T-helper 1 cell treated with Interleukin-12 subunit alpha and Interleukin-12 subunit beta and Interleukin-4 antibody, amounts not matched to agents 30 ng/mL and 1 ng/mL, for 36 hours (primary cell): ENCODE results near the gene GNRH2. TPM values are rescaled to one million over a fixed set of nuclear protein-coding genes. Genes with fewer than 3 reads are reported as not detected.
"Not testable (repeated sequence)": the region's sequence is repeated elsewhere in the genome, so short reads cannot be mapped to it uniquely, and the experiment has no call there.

ENCODE experiments used
- intact Hi-C: fragments of 100-400 bp; cut with micrococcal nuclease; formaldehyde crosslinking; loops from one replicate; pipeline ENCODE4 v1.15.1; 2024
- total RNA-seq: library from RNA; stranded (reverse); gene quantifications from 2 replicates; pipeline ENCODE4 v1.2.3, GENCODE V29; 2022

GNRH2 gene
- total RNA-seq, 1 donor from 2014 or later = 1.3 TPM

DNA sequence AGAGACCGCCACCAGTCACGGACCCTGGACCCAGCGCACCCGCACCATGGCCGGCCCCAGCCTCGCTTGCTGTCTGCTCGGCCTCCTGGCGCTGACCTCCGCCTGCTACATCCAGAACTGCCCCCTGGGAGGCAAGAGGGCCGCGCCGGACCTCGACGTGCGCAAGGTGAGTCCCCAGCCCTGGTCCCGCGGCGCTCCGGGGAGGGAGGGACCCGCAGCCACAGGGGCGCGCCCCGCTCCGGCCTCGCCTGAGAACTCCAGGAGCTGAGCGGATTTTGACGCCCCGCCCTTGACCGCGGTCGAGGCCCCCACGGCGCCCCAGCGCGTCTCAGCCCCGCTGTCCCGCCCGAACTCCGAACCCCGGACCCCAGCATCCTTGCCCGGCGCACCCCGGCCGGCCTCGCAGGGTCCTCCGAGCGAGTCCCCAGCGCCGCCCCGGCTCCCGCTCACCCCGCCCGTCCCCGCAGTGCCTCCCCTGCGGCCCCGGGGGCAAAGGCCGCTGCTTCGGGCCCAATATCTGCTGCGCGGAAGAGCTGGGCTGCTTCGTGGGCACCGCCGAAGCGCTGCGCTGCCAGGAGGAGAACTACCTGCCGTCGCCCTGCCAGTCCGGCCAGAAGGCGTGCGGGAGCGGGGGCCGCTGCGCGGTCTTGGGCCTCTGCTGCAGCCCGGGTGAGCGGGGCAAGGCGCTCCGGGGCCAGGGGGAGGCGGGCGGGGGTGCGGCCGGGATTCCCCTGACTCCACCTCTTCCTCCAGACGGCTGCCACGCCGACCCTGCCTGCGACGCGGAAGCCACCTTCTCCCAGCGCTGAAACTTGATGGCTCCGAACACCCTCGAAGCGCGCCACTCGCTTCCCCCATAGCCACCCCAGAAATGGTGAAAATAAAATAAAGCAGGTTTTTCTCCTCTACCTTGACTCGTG, 28.4 kb downstream of the GNRH2 start, which contains the start of gene OXT:
OXT (plus strand) TSS at position 11 of the 920 bp plus-strand sequence; CDS start at position 47, 36 bp downstream.
- intact Hi-C loops = loop anchor here (1.0 to 5.0 kb wide), 3 partner anchors 18 to 100 kb away; partner anchors contain the start of gene LZTS3

DNA sequence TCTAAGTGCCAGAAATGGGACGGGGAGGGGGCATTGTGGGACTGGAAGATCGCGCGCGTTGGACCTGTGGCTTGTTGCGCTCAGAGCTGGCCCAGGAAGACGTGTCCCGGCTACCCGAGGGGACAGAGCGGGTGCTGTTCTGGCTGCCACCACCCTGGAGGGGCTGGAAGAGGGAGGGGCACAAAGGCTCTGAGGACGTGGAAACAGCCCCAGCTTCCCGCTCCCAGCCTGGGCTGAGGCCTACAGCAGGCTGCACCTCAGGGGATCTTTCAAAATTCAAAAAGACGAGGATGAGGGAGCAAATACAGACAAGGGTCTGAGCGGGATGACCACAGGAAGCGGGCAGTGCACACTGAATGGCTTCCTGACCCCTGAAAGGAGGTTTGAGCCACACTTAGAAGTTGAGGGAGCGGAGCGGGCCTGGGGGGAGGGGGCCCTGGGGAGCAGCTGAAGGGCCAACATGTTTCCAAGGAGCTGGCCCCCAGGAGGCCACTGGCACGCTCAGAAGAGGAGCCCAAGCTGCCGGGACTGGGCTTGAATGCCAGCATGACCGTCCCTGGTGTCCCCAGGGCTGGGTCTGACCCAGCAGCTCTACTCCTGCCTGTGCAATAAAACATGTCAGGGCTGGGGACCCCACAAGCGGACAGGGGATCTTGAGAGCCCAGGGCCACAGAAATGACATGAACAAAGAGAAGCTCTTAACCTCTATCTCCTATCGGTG, 29.3 kb downstream of the GNRH2 start:
- intact Hi-C loops = loop anchor here (1.0 to 5.0 kb wide), 3 partner anchors 18 to 100 kb away; partner anchors contain the start of gene LZTS3

DNA sequence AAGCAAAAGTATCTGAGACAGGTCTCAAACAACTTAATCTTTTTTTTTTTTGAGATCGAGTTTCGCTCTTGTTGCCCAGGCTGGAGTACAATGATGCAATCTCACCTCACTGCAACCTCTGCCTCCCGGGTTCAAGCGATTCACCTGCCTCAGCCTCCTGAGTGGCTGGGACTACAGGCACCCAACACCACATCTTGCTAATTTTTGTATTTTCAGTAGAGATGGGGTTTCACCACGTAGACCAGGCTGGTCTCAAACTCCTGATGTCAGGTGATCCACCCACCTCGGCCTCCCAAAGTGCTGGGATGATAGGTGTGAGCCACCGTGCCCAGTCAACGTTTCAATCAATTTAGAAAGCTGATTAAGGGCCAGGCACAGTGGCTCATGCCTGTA, 29.8 kb downstream of the GNRH2 start:
- intact Hi-C loops = loop anchor here (2.0 to 5.0 kb wide), 2 partner anchors 50 to 99 kb away; partner anchors contain the start of gene LZTS3

DNA sequence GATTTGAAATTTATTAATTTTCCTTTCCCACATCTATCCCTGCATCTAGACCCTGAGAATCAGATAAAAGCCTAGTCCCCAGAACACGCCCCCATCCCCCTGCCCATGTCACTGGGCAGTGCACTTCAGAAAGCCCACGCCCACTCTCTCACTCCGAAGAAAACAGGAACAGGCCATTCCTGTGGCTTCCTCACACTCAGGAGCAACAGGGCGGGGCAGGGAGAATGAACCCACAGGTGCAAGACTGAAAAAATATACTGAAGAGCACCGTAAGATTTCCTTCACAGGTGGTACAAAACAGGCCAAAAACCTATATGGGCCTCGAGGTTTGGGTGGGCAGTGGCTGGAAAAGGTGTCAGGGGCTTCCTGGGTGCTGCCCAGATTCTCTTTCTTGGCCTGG, 31.4 kb downstream of the GNRH2 start:
- intact Hi-C loops = loop anchor here (5.0 kb wide), 1 partner anchor 97 kb away; the partner anchor contains the start of gene LZTS3

GRCh38 chr20:3075315-3075714, 31.9 kb downstream of the GNRH2 start:
- intact Hi-C loops = not testable (repeated sequence)

DNA sequence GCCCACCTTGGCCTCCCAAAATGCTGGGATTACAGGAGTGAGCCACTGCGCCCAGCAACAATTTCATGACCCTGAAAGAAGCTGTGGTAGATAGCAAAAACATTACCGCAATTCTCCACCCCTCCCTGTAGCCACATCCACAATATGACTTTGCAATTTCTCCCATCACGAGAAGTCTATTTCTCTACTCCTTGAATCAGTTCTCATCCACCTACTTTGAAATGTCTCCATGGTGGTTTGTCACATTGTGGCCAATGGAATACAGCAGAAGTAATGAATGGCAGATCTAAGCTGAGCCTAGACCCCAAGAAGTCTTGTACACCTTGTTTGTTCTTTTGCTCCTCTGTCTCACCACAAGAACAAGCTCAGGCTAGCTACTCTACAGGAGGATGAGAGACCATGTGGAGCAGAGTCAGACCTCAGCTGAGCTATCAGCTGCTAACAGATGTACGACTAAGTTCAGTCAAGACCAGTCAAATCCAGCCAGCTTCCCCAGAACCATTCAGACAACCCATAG, 34.3 kb downstream of the GNRH2 start:
- intact Hi-C loops = loop anchor here (1.0 to 2.0 kb wide), 3 partner anchors 15 to 81 kb away; partner anchors contain the start of genes FASTKD5 and UBOX5

GRCh38 chr20:3080939-3081388, 37.5 kb downstream of the GNRH2 start:
- intact Hi-C loops = no loop called here

GRCh38 chr20:3081641-3082040, 38.2 kb downstream of the GNRH2 start:
- intact Hi-C loops = no loop called here

- intact Hi-C loops = no loop called here
These were observed 39.0 kb downstream of the GNRH2 start for GRCh38 chr20:3082306-3082951.

DNA sequence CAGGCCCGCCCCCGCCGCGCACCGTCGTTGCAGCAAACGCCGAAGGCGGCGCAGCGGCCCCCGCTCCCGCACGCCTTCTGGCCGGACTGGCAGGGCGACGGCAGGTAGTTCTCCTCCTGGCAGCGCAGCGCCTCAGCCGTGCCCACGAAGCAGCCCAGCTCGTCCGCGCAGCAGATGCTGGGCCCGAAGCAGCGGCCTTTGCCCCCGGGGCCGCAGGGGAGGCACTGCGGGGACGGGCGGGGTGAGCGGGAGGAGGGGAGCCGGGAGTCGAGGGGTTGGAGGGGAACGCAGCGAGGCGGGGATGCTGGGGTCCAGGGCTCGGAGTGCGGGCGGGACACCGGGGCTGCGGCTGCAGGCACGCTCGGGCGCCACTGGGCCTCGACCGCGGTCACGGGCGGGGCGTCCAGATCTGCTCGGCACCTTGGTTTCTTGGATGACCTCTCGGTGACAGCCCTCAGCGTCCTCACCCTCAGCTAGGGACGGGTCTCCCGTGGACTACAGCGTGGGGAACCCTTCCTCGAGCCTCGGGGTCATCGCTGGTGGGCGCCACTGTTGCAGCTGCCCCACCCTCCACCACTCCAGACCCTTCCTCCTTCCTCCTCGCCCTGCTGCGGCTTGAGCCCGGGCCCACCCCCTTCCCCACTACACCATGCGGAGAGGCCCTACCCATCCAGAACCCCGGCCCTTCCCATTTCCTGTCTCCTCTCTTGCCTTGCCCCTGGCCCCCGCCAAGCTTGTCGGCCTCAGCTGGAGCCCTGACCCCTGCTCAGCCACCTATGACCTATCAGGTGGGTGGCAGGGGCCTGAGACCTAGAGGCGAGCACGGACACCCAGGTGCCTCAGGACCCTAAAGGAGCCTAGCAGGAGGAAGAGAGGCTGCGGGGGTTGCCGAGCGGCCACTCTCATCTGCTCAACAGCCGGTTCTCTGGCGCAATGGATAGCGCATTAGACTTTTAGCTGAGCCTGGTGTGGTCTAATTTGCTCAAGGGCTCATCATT, 39.8 kb downstream of the GNRH2 start:
- intact Hi-C loops = no loop called here

DNA sequence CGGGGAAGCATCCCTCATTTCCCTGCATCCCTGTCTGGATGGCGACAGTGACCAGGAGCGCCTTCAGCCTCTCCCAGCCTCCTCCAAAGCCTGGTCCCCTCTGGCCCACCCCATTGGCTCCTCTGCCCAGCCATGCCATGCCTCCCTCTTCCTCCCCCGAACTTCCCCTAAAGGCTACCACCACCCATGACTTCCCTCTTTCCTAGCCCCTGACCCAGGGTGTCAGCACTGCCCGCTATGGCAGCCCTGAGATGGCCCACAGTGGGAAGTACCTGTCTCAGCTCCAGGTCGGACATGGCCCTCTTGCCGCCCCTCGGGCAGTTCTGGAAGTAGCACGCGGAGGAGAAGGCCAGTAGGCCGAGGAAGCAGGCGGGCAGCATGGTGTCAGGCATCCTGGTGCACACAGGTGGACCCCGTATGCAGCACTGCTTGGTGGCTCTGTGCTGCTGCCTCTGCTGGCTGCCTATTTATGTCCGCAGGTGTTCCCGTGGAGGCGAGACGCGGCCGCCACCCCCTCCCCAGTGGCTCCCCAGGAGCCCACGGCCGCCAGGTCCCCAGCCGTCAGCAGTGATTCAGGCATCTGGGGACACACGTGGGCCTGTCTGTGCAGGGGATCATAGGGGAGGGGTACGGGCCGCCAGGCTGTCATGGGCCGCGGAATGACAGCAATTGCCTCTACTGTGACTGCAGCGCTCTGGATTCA, 41.0 kb downstream of the GNRH2 start, which contains the start of gene AVP:
AVP (minus strand) TSS at position 442 of the 703 bp plus-strand sequence; CDS start at position 392, 50 bp downstream.
- intact Hi-C loops = no loop called here

DNA sequence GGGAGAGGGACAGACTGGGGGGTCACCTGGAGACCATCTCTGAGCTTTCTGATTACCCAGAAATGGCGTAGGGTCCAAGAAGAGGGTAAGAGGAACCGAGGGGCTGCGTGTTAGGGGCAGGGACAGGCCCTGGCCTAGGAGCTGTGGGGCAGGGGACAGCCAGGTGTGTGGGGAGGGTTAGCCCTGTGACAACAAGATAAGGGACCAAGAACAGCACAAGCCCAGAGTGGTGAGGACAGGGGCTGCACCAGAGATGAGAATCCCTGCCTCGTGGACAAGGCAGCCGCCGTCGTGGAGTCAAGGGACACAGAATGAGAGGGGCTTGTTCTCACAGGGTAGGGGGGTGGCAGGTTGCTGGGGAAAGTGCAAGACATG, 41.6 kb downstream of the GNRH2 start:
- intact Hi-C loops = no loop called here

- intact Hi-C loops = no loop called here
These were observed 42.2 kb downstream of the GNRH2 start for GRCh38 chr20:3085571-3086072.

GRCh38 chr20:3088031-3088430, 44.6 kb downstream of the GNRH2 start:
- intact Hi-C loops = no loop called here

DNA sequence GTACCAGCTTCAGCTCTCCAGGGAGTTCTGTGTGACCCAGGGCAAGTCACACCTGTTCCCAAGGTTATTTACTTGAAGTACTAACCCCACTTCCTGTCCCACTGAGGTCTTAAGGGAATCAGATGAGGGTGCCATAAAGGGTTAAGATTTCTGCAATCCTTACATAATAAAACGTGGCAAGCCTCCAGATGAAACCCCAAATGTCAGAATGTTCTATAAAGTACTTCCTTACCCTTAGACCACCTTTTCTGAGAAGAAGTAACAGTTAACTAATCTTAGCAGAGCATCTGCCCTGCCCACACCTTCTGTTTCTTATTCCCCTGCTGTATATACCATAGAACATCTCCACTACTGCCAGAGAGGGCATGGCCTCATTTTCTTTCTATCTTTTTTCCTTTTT, 47.1 kb downstream of the GNRH2 start:
- intact Hi-C loops = no loop called here

DNA sequence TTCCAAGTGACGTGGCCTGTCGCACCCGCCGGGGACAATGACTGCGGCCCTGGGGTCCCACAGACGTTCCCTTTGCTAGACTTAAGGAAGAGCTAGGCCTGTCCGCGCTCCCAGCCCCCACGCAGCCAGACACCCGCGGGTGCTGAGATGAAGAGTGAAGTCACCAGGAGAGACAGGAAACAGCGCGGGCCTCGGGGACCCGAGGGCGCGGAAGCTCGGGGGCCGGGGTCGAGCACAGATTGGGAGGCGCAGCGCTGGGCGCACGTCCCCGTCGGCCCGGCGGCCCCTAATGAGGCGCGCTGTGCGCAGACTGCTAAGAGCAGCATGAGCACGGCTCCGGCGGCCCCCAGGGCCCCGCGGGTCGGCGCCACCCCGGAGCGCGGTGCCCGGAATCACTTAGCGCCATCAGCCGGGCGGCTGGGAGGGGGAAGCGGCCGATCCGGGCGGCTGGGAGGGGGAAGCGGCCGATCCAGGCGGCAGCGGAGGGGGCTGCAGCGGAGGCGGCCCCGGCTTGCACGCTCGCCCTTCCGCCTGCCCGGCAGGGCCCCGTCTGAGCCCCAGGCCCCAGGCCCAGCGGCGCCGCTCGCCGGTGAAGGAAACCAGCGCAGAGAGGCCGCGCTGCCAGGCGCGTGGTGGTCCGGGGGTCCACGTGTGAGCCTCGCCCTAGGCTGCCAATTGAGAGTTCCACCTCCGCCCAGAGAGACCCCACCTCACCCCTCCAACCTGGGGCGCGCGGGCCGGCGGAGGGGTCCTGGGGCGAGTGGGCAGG, 49.4 kb downstream of the GNRH2 start:
- intact Hi-C loops = loop anchor here (2.0 kb wide), 1 partner anchor 16 kb away; no protein-coding TSS in a partner anchor

DNA sequence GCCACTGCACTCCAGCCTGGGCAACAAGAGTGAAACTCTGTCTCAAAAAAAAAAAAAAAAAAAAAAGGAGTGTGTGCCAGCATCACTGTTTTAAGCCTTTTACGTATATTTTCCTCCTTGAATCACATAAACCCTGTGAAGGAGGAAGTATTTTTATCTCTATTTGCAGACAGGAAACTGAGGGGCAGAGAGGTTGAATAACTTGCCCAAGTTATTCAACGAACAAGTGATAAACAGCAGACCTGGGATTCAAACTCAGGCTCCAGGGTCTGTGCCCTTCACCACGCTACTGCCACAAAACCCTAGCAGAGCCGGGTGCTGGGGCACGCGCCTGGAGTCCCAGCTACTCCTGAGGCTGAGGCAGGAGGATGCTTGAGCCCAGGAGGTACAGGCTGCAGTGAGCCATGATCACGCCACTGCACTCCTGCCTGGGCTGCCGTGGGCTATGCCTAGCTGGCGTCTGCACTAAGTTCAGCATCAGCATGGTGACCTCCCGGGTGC, 50.5 kb downstream of the GNRH2 start:
- intact Hi-C loops = loop anchor here (2.0 kb wide), 1 partner anchor 17 kb away; no protein-coding TSS in a partner anchor
